SW 1271 (cell line): ENCODE results near the gene TPSB2.
"Not testable (repeated sequence)": the region's sequence is repeated elsewhere in the genome, so short reads cannot be mapped to it uniquely, and the experiment has no call there.

ENCODE experiments used
- DNase-seq, 2 experiments: peaks; one replicate each; lab custom pipeline; 2025; lab: John Stamatoyannopoulos, UW

Gene TPSB2

GRCh38 chr16:1240436-1240835, 10.5 kb upstream of the TPSB2 start, which contains the start of gene TPSAB1:
TPSAB1 (plus strand) TSS chr16:1240705; CDS start chr16:1240939, 234 bp downstream.
- DNase-seq = not testable (repeated sequence)

GRCh38 chr16:1239575-1239974, 9.6 kb upstream of the TPSB2 start:
- not testable (repeated sequence) for DNase-seq

DNA sequence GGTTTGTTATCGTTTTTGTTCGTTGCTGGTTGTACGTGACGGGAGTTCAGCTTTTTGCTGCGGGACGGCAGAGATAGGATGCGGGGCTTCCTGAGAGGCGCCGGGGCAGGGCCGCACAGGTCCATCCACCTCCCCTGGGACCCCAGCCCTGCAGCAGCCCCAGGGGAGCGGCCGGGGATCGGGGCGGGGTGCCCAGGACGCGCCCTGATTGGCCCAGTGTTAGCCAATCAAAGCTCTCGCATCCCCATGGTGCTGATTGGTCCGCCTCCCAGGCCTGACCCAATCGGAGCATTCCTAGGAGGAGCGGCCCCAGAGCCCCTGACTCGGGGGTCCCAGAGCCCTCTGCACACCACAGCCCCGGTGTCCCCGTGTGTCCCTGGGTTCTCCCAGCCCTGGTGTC, 8.9 kb upstream of the TPSB2 start:
- DNase-seq = not testable (repeated sequence)

DNA sequence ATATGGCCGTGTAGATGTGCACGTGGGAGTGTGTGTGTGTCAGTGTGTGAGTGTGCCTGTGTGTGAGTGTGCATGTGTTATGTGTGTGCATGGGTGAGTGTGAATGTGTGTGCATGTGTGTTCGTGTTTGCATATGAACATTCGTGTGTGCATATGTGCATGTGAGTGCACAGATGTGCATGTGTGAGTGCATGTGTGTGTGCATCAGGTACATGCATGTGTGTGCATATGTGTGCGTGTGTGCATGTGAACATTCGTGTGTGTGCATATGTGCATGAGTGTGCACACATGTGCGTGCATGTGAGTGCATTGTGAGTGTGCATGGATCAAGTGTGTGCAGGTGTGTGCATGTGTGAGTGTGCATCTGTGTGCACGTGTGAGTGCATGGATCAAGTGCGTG, 8.0 kb upstream of the TPSB2 start:
- no peak for DNase-seq

GRCh38 chr16:1236659-1237058, 6.7 kb upstream of the TPSB2 start:
- not testable (repeated sequence) for DNase-seq

DNA sequence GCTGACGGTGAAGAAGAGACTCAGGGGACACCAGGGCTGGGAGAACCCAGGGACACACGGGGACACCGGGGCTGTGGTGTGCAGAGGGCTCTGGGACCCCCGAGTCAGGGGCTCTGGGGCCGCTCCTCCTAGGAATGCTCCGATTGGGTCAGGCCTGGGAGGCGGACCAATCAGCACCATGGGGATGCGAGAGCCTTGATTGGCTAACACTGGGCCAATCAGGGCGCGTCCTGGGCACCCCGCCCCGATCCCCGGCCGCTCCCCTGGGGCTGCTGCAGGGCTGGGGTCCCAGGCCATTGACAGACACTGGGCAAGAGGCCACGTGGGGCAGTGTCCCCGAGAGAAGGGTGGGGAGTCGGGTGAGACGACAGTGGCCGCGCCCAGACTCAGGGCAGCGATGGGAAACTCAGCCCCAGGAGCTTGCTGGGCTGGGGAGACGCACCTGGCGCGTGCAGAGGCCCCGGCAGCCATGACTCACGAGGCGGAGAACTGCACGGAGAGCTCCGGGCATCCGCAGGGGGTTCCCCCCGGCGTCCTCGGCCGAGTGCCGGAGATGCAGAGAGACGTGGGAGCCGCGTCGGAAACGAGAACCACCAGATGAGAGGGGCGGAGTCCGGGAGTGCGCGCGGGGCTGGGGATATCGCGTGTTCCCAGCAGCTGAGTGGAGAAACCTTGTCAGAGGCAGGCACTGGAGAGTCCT, 2.2 kb upstream of the TPSB2 start:
- not testable (repeated sequence) for DNase-seq

GRCh38 chr16:1231301-1231700, 1.3 kb upstream of the TPSB2 start:
- not testable (repeated sequence) for DNase-seq

DNA sequence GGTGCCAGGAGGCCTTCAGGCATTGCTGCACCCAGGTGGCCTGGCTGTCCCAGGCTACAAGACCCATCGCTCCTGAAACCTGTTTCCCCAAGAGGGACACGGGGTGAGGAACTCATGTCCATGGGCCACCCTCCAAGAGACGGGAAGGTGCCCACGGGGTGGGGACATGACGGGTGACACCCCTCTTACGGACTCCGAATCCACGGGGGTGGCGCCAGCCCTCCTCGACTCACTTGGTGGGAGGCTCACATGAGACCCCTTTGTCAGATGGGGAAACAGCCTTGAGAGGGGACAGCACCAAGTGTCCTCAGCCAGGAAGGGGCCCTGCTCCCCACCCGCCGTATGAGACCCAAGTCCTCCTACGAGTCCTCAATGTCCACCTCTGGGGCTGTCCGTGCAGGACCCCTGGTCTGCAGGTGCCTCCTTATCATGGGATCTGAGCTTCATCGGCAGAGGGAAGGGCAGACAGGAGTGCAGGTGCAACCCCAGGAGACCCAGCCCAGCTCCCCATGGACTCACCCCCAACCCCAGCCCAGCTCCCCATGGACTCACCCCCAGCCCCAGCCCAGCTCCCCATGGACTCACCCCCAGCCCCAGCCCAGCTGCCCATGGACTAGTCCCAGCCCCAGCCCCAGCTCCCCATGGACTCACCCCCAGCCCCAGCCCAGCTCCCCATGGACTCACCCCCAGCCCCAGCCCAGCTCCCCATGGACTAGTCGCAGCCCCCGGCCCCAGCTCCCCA, 658 bp upstream of the TPSB2 start:
- DNase-seq = not testable (repeated sequence)

DNA sequence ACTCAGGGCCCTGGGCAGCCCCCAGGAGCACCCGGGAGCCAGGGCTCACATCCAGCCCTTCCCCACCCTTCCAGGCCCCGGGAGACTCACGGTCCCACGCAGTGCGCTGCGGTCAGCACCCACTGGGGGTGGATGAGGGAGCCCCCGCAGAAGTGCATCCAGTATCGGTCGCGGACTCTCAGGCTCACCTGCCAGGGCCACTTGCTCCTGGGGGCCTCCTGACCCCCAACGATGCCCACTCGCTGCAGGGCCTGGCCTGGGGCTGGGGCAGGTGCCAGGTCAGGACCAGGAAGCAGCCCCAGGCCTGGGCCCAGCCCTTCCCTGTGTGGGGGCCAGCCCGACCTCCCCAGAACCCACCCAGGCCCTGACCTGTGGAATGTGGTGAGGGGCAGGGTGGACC, 508 bp downstream of the TPSB2 start:
- DNase-seq = not testable (repeated sequence)

DNA sequence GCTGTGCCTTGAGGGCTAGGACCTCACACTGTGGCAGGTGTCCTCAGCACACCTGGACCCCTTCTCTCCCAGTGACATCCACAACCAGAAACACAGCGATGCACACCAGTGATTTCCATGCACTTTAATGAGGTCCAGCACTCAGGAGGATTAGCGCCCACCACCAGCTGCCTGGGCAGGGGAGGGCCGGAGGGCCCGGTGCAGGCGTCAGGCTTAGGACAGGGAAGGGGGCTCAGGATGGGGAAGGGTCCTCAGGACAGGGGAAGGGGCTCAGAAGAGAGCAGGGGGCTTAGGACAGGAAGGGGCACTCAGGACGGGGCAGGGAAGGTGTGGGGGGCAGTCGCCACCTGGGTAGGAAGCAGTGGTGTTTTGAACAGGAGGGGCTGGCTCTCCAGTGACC, 1.8 kb downstream of the TPSB2 start:
- not testable (repeated sequence) for DNase-seq

- not testable (repeated sequence) for DNase-seq
Measured at GRCh38 chr16:1226692-1227091, 3.3 kb downstream of the TPSB2 start.

- DNase-seq = not testable (repeated sequence)
Measured at GRCh38 chr16:1225728-1226311, 4.2 kb downstream of the TPSB2 start.

DNA sequence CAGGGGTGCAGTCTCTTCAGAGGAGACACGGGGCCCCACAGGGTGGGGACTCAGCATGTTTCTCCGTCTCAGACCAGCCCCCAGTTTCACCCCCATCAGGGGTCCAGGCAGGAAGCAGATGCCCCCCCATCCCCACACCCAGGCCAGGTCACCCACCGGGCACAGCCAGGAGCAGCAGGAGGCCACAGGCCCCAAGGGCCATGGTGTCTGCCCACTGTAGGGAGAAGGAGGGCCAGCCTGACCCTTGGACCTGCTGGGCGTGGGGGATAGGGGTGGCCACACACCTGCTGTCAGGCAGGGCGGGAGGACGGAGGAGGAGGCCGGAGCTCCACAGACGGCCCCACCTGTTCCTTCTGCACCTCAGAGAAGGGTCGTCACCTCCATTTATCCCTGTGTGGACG, 4.9 kb downstream of the TPSB2 start, which contains the start of gene TPSG1:
TPSG1 (minus strand) TSS at position 218 of the 401 bp plus-strand sequence; CDS start at position 202, 16 bp downstream.
- no peak for DNase-seq

DNA sequence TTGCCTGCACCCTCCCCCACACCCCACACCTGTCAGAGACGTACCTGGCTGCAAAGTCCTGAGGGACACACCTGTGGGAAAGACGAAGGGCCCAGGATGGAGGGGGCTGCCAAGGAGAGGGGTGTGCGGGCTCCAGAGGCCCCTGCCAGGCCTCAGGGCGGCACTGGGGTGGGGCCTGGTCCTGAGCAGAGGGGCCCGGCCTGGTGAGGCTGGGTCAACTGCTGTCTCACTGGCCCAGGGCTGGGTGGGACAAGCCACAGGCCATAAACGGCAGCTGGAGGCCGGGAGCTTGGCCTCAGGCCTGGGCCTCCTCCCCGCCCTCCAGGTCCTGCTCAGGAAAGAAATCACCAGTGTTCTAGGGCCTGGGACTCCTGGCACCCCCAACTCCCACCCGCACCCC, 5.4 kb downstream of the TPSB2 start:
- DNase-seq = no peak

DNA sequence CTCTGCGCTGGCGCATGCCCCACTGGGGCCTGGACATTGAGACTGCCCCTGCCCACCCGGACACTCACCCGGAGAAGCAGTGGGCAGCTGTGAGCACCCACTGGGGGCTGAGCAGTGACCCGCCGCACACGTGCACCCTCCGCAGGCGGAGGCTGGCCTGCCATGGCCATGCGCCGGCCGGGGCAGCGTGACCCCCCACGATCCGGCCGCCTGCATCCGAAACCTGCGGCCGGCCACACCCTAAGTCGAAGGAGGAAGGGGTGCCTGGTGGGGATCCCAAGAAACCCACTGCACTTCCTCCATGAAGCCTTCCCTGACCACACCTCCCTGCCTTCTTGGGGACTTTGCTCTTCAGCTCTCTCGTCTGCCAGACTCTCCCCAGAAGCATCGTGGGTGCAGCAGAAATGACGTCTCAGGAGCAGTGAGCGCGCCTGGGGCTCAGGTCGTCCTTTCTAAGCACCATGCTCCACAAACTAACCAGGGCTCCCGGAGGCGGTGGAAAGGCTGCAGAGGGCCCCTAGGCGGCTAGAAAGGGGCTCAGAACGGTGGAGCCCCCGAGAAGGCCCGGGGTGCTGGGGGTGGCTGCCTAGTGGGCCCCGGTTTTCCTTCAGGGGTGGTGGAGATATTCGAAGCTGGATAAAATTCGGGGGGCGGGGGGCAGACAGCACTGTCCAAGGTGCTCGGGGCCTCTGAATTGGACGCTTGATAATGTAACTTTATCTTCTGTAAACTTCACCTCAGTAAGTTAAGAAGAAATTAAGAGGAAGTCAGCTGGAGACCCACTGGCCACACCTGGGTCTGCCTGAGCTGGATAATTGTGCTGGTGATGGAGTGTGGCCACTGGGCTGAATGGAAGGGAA, 6.4 kb downstream of the TPSB2 start:
- DNase-seq = no peak

- DNase-seq = no peak
Measured at GRCh38 chr16:1222553-1223354, 7.2 kb downstream of the TPSB2 start.

DNA sequence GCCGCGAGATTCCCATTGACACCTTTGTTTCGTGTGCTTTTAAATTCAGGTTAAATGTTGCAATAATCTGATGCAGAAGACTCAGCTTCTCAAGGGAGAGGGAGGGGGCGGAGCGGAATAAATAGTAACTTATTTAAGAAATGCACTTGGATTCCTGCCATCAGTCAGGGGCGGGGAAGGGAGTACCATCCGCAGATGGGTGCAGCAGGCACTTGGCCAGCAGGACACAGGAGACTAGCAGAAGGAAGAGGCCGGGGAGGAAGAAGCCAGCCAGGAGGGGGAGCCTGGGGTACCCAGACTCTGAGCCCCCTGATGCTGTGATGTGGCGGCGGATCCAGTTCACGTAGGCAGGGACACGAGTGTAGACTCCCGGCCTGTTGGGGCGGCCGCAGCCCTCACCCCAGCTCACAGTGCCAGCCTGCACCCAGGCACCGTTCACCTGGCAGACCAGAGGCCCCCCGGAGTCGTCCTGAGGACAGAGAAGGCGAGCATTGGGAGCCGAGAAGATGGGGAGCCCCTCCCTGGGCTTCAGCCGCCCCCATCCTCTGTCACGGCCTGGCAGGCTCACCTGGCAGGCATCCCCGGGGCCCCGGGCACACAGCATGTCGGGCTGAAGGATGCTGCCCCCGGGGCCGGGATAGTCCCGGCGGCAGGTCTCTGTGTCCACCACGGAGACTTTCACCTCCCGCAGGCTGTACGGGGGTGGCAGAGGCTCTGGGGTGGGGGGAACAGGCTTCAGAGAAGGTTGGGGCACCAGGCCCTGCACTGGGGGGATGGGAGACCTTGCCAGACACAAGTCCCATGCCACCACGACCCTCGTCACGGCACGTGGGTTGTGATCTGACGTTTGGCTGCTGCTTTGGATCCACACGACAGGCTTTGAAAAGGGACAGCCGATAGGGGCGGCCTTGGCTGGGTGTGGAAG, 8.1 kb downstream of the TPSB2 start:
- no peak for DNase-seq

DNA sequence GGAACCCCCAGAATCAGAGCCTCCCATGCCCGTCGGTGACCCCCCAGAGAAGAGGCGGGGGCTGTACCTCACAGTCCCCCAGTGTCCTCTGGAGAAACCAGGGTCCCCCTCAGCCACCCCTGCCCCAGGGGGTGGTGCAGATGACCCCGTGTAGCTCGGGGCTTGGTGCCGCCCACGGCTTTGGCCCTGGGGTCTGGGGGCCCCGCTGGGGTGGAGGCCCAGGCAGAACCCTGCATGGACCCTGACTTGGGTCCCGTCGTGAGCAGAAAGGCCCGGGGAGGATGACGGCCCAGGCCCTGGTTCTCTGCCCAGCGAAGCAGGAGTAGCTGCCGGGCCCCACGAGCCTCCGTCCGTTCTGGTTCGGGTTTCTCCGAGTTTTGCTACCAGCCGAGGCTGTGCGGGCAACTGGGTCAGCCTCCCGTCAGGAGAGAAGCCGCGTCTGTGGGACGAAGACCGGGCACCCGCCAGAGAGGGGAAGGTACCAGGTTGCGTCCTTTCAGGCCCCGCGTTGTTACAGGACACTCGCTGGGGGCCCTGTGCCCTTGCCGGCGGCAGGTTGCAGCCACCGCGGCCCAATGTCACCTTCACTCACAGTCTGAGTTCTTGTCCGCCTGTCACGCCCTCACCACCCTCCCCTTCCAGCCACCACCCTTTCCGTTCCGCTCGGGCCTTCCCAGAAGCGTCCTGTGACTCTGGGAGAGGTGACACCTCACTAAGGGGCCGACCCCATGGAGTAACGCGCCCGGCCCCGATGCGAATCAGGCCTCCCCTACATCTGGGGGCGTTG, 8.9 kb downstream of the TPSB2 start:
- no peak for DNase-seq

DNA sequence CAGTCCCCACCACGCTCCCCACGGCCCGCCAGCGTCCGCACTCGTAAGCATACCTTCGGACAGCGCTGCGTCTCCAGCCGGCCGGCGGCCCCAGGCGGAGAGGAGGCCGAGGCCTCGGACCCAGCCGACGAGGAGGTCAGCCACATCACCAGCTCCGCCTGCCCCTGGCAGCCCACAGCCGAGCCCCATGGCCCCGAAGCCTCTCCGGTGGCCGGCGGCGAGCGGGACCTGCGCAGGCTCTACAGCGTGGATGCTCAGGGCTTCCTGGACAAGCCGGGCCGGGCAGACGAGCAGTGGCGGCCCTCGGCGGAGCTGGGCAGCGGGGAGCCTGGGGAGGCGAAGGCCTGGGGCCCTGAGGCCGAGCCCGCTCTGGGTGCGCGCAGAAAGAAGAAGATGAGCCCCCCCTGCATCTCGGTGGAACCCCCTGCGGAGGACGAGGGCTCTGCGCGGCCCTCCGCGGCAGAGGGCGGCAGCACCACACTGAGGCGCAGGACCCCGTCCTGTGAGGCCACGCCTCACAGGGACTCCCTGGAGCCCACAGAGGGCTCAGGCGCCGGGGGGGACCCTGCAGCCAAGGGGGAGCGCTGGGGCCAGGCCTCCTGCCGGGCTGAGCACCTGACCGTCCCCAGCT, 9.8 kb downstream of the TPSB2 start:
- DNase-seq = no peak
